Endothelial cell (in vitro differentiated cells): Measurements from ENCODE around the gene ADPRHL1. TPM values are rescaled to one million over a fixed set of nuclear protein-coding genes. Genes with fewer than 3 reads are reported as not detected.

Source experiments
- DNase-seq: peaks from one replicate; pipeline ENCODE4 v3.0.0; 2021; ENCODE audit warnings: low spot score
- H3K27ac Mint-ChIP-seq: one replicate; pipeline ENCODE4 v1.8.0; 2021; ENCODE audit warnings: mixed read lengths, inconsistent platforms; ENCODE audit not compliant: unreplicated experiment
- H3K27me3 Mint-ChIP-seq: one replicate; pipeline ENCODE4 v1.8.0; 2021; ENCODE audit warnings: mild to moderate bottlenecking, moderate library complexity, mixed read lengths, inconsistent platforms; ENCODE audit not compliant: unreplicated experiment
- H3K36me3 Mint-ChIP-seq: one replicate; pipeline ENCODE4 v1.8.0; 2021; ENCODE audit warnings: mild to moderate bottlenecking, low read depth, mixed read lengths, inconsistent platforms; ENCODE audit not compliant: unreplicated experiment
- H3K4me1 Mint-ChIP-seq: one replicate; pipeline ENCODE4 v1.8.0; 2021; ENCODE audit warnings: mild to moderate bottlenecking, mixed read lengths, inconsistent platforms; ENCODE audit not compliant: unreplicated experiment
- H3K4me3 Mint-ChIP-seq: one replicate; pipeline ENCODE4 v1.8.0; 2021; ENCODE audit warnings: mild to moderate bottlenecking, mixed read lengths, inconsistent platforms; ENCODE audit not compliant: unreplicated experiment
- H3K9me3 Mint-ChIP-seq: one replicate; pipeline ENCODE4 v1.8.0; 2021; ENCODE audit warnings: mixed read lengths, inconsistent platforms; ENCODE audit not compliant: unreplicated experiment
- CTCF ChIP-seq: fragments of 200-600 bp; sonication (generic); IDR thresholded peaks from one replicate; pipeline ENCODE4 v1.5.0; 2021; ENCODE audit warnings: antibody characterized with exemption; ENCODE audit not compliant: unreplicated experiment
- total RNA-seq: library from RNA; stranded (reverse); fragmentation: NEBNext Ultra II Directional; extraction: Animal tissue kit (Norgen Biotek cat#: 25700); gene quantifications from one replicate; pipeline ENCODE4 v1.2.1, GENCODE V29; 2021; ENCODE audit not compliant: unreplicated experiment

Gene ADPRHL1
- total RNA-seq, 1 donor from 2014 or later = 1.5 TPM

DNA sequence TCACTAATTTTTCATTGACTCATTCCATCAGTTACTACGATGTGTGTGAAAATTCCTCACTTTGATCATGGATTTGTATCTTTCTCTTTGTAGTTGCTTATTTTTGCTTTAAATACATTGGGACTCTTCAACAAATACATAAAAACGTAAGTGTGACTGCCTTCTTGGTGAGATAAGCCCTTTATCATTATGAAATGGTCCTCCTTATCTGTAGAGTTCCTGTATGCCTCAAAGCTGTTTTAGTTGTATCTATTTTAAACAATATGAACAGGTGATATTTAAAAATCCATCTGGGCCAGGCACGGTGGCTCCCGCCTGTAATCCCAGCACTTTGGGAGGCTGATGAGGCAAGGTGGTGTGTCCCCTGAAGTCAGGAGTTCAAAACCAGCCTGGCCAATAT lies 25.9 kb upstream of the ADPRHL1 start:
- peaks cover 11% of the 10 kb centered on the region for H3K36me3 Mint-ChIP-seq
- no peak for TF ChIP-seq CTCF
- DNase-seq = no peak
- H3K27me3 Mint-ChIP-seq = peaks cover 1% of the 10 kb centered on the region
- H3K9me3 Mint-ChIP-seq = no peaks in the 10 kb centered on the region
- no peak overlapping the region for H3K27ac Mint-ChIP-seq
- no peaks in the 10 kb centered on the region for H3K4me1 Mint-ChIP-seq
- no peak overlapping the region for H3K4me3 Mint-ChIP-seq

GRCh38 chr13:113477724-113478123 lies 24.4 kb upstream of the ADPRHL1 start:
- no peak for TF ChIP-seq CTCF
- H3K27ac Mint-ChIP-seq = no peak overlapping the region
- H3K4me1 Mint-ChIP-seq = no peaks in the 10 kb centered on the region
- peaks cover 14% of the 10 kb centered on the region for H3K36me3 Mint-ChIP-seq
- H3K4me3 Mint-ChIP-seq = no peak overlapping the region
- no peaks in the 10 kb centered on the region for H3K9me3 Mint-ChIP-seq
- DNase-seq = no peak
- peaks cover 1% of the 10 kb centered on the region for H3K27me3 Mint-ChIP-seq

DNA sequence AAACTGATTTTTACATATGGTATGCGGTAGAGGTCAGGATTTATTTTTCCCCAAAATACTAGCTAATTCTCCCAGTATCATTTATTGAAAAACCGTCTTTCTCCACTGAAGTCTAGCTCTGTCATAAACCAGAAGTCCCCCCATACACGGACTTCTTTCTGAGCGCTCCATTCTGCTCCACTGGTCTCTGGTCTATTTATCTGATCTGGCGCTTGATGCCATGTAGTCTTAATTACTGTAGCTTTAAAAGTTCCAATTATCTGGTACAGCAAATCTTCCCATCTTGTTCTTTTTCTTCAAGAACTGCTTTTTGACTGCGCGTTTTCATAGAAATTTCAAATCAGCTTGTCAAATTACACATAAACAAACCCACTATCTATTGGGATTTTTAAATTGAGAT lies 23.5 kb upstream of the ADPRHL1 start:
- DNase-seq = no peak
- no peak overlapping the region for H3K27ac Mint-ChIP-seq

GRCh38 chr13:113475911-113476310 lies 22.6 kb upstream of the ADPRHL1 start:
- DNase-seq = no peak
- Mint-ChIP-seq H3K9me3 (no peaks in the 10 kb centered on the region), H3K4me1 (peaks cover 3% of the 10 kb centered on the region), H3K36me3 (peaks cover 21% of the 10 kb centered on the region), H3K27me3 (peaks cover 3% of the 10 kb centered on the region), H3K27ac (no peak overlapping the region), H3K4me3 (no peak overlapping the region)
- TF ChIP-seq CTCF = no peak

More for the DNA sequence above, 23.5 kb upstream of the ADPRHL1 start:
- Mint-ChIP-seq H3K4me3 (no peak overlapping the region), H3K27me3 (peaks cover 3% of the 10 kb centered on the region), H3K9me3 (no peaks in the 10 kb centered on the region), H3K4me1 (peaks cover 3% of the 10 kb centered on the region), H3K36me3 (peaks cover 18% of the 10 kb centered on the region)
- TF ChIP-seq CTCF = no peak

DNA sequence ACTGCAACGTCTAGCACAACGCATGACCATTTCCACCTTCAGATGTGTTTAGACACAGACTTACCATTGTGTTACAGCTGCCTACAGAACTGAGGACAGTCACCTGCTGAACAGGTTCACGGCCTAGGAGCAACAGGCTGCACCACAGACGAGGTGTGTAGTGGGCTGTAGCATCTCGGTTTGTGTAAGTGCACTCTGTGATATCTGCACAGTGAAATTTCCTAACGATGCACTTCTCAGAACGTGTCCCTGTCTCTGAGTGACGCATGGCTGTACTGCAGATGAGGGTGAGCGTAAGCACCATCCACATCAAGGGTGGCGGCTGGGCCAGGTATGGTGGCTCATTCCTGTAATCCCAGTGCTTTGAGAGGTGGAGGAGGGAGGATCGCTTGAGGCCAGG lies 22.0 kb upstream of the ADPRHL1 start:
- no peak overlapping the region for H3K4me3 Mint-ChIP-seq
- H3K4me1 Mint-ChIP-seq = peaks cover 3% of the 10 kb centered on the region
- peaks cover 3% of the 10 kb centered on the region for H3K27me3 Mint-ChIP-seq
- peaks cover 26% of the 10 kb centered on the region for H3K36me3 Mint-ChIP-seq
- TF ChIP-seq CTCF = no peak
- no peaks in the 10 kb centered on the region for H3K9me3 Mint-ChIP-seq
- H3K27ac Mint-ChIP-seq = no peak overlapping the region
- DNase-seq = no peak
